Measurements from ENCODE around the gene ABCB6. TPM values are rescaled to one million over a fixed set of nuclear protein-coding genes. Genes with fewer than 3 reads are reported as not detected.
"Not testable (repeated sequence)": the region's sequence is repeated elsewhere in the genome, so short reads cannot be mapped to it uniquely, and the experiment has no call there.

ABCB6 gene
- total RNA-seq, 3 donors from 2014 or later: 14.5 to 26.9 (median 18.9) TPM

GRCh38 chr2:219205981-219206327, 12.8 kb downstream of the ABCB6 start:
- H3K27ac ChIP-seq: peak overlapping the region; percentile 91 to 97
- H3K36me3 ChIP-seq: no peaks in the 10 kb centered on the region
- peak overlapping the region; percentile 70 to 73 (median 71) for H3K4me3 ChIP-seq
- TF ChIP-seq POLR2AphosphoS5 (IDR thresholded peaks at IDR 0.05): no peak
- TF ChIP-seq POLR2A (IDR thresholded peaks at IDR 0.05): no peak
- no peak for TF ChIP-seq CTCF (IDR thresholded peaks at IDR 0.05)
- H3K27me3 ChIP-seq: no peaks in the 10 kb centered on the region
- peaks cover 5 to 13% of the 10 kb centered on the region in 2 donors for H3K4me1 ChIP-seq
- H3K9me3 ChIP-seq: no peaks in the 10 kb centered on the region
- no peak for DNase-seq (ENCODE audit: low spot score in 2 of 2)
- intact Hi-C loops (cut with DNase I; ENCODE audit: low total_unique reads): no loop called here

DNA sequence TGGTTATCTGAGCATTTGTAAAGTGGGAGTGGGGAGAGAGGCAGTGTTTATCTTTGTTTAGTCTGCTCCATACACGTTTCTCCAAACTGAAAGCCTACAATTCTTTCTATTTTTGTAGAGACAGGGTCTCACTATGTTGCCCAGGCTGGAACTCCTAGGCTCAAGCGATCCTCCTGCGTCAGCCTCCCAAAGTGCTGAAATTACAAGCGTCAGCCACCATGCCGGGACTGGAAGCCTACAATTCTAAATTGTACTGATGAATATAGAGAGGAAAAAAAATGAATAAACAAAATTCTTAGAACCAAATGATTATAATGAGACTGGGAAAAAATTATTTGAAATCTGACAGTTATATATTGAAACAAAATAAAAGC, 13.6 kb downstream of the ABCB6 start:
- no peaks in the 10 kb centered on the region for H3K9me3 ChIP-seq
- no peak overlapping the region for H3K27ac ChIP-seq
- H3K27me3 ChIP-seq: no peaks in the 10 kb centered on the region
- no peak for TF ChIP-seq POLR2A (IDR thresholded peaks at IDR 0.05)
- no peak for TF ChIP-seq POLR2AphosphoS5 (IDR thresholded peaks at IDR 0.05)
- no peak for TF ChIP-seq CTCF (IDR thresholded peaks at IDR 0.05)
- peaks cover 5 to 13% of the 10 kb centered on the region in 2 donors for H3K4me1 ChIP-seq
- no peak for DNase-seq (ENCODE audit: low spot score in 2 of 2)
- H3K4me3 ChIP-seq: no peak overlapping the region
- H3K36me3 ChIP-seq: no peaks in the 10 kb centered on the region
- intact Hi-C loops (cut with DNase I; ENCODE audit: low total_unique reads): no loop called here

DNA sequence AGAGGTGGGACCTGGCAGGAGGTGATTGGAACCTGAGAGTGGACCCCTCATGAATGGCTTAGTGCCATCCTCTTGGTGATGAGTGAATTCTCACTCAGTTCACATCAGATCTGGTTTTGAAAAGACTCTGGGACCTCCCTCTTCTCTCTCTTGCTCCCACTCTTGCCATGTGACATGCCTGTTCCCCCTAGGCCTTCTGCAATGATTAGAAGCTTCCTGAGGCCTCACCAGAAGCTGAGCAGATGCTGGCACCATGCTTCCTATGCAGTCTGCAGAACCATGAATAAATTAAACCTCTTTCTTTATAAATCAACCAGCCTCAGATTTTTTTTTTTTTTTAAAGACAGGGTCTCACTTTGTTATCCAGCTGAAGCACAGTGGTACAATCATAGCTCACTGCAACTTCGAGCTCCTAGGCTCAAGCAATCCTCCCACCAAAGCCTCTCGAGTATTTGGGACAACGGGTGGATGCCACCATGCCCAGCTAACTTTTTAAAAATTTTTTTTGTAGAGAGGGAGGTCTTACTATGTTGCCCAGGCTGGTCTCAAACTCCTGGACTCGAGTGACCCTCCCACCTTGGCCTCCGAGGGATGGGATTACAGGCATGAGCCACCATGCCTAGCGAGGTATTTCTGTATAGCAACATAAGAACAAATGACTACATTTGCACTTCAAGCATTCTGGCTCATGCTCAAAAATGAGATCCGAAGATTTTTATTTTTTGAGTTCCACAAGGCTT, 14.2 kb downstream of the ABCB6 start:
- intact Hi-C loops (cut with DNase I; ENCODE audit: low total_unique reads): no loop called here

GRCh38 chr2:219201331-219201730, 17.4 kb downstream of the ABCB6 start:
- H3K36me3 ChIP-seq; H3K27me3 ChIP-seq; H3K4me1 ChIP-seq; H3K27ac ChIP-seq; DNase-seq (ENCODE audit: low spot score in 2 of 2); H3K4me3 ChIP-seq; H3K9me3 ChIP-seq; intact Hi-C loops (cut with DNase I; ENCODE audit: low total_unique reads): not testable (repeated sequence)

More for the DNA sequence above, 14.2 kb downstream of the ABCB6 start:
- Histone ChIP-seq H3K27ac (no peak overlapping the region), H3K36me3 (no peaks in the 10 kb centered on the region), H3K4me1 (peaks cover 5 to 13% of the 10 kb centered on the region in 2 donors), H3K27me3 (no peaks in the 10 kb centered on the region), H3K4me3 (no peak overlapping the region), H3K9me3 (no peaks in the 10 kb centered on the region)
- DNase-seq (ENCODE audit: low spot score in 2 of 2): no peak
- TF ChIP-seq POLR2AphosphoS5 (IDR thresholded peaks at IDR 0.05): no peak
- TF ChIP-seq POLR2A (IDR thresholded peaks at IDR 0.05): no peak
- TF ChIP-seq CTCF (IDR thresholded peaks at IDR 0.05): no peak

DNA sequence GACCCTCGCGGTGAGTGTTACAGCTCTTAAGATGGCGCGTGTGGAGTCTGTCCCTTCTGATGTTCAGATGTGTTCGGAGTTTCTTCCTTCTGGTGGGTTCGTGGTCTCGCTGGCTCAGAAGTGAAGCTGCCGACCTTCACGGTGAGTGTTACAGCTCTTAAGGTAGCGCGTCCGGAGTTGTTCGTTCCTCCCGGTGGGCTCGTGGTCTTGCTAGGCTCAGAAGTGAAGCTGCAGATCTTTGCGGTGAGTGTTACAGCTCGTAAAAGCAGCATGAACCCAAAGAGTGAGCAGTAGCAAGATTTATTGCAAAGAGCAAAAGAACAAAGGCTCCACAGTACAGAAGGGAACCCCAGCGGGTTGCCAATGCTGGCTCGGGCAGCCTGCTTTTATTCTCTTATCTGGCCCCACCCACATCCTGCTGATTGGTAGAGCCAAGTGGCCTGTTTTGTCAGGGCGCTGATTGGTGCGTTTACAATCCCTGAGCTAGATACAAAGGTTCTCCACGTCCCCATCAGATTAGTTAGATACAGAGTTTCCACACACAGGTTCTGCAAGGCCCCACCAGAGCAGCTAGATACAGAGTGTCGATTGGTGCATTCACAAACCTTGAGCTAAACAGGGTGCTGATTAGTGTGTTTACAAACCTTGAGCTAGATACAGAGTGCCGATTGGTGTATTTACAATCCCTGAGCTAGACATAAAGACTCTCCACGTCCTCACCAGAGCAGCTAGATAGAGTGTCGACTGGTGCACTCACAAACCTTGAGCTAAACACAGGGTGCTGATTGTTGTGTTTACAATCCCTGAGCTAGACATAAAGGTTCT, 18.0 kb downstream of the ABCB6 start:
- DNase-seq (ENCODE audit: low spot score in 2 of 2); H3K36me3 ChIP-seq; H3K27me3 ChIP-seq; H3K27ac ChIP-seq; H3K9me3 ChIP-seq; H3K4me1 ChIP-seq; H3K4me3 ChIP-seq; intact Hi-C loops (cut with DNase I; ENCODE audit: low total_unique reads): not testable (repeated sequence)

DNA sequence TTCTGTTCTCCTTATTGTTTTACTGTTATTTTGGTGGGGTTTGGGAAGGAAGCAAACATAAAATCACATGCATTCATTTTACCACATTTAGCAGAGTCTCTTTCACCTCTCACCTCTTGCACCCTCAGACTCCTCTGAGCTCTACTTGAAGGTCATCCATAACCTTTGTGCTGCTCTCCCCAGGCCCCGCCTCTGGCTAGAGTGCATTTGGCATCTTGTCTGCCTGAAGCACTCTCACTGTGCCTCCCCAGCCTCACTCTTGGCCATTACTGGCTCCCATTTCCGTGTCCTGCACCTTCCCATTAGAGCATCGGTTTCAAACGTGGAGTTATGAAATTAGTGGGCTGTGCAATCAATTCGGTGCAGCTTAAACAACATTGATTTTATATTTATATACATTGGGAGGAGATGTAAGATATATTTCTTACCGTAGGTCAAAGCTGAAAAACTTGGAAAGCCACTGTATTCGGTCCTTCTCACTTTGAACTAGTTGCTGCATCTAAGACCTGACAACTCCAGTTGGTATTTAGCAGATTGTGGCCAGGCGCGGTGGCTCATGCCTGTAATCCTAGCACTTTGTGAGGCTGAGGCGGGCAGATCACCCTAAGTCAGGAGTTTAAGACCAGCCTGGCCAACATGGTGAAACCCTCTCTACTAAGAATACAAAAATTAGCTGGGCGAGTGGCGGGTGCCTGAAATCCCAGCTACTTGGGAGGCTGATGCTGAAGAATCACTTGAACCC, 19.1 kb downstream of the ABCB6 start:
- Histone ChIP-seq H3K4me1 (no peaks in the 10 kb centered on the region), H3K9me3 (no peaks in the 10 kb centered on the region), H3K27ac (no peak overlapping the region), H3K27me3 (no peaks in the 10 kb centered on the region), H3K4me3 (no peak overlapping the region), H3K36me3 (no peaks in the 10 kb centered on the region)
- intact Hi-C loops (cut with DNase I; ENCODE audit: low total_unique reads): no loop called here
- TF ChIP-seq CTCF (IDR thresholded peaks at IDR 0.05) (no peak), POLR2A (IDR thresholded peaks at IDR 0.05) (no peak), POLR2AphosphoS5 (IDR thresholded peaks at IDR 0.05) (no peak)
- no peak for DNase-seq (ENCODE audit: low spot score in 2 of 2)

Measured in breast epithelium (tissue), 4 donors.